HG03439 (cell line): Measurements from ENCODE around the gene TMED7.

Experiments
- ATAC-seq: cut with Tn5 transposase; IDR thresholded peaks from one replicate; pipeline ENCODE4 v1.9.1; 2021; ENCODE audit warnings: mild to moderate bottlenecking, moderate library complexity; ENCODE audit not compliant: unreplicated experiment

The TMED7 gene

DNA sequence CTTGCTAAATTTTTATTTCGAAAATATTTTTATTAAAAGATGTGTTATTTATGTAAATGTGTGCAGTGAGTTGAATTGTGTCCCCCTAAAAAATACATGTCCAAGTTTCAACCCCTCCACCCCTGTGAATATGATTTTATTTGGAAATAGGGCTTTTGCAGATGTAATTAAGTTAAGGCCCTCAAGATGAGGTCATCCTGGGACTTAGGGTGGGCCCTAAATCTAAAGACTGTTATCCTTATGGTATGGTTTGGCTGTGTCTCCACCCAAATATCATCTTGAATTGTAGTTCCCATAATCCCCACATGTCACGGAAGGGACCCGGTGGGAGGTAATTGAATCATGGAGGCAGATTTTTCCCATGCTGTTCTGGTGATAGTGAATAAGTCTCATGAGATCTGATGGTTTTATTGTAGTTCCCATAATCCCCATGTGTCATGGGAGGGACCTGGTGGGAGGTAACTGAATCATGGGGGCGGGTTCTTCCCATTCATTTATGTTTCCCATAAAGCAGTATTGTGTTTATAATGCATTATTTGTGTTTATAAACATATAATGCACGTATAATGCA, 1.5 kb upstream of the TMED7 start:
- ATAC-seq = no peak

- peak; percentile 26 for ATAC-seq
Observed at GRCh38 chr5:115626445-115626823, 598 bp upstream of the TMED7 start.

- ATAC-seq = no peak
Observed at GRCh38 chr5:115624994-115625393, 842 bp downstream of the TMED7 start.

GRCh38 chr5:115623658-115624057, 2.2 kb downstream of the TMED7 start:
- ATAC-seq = no peak

DNA sequence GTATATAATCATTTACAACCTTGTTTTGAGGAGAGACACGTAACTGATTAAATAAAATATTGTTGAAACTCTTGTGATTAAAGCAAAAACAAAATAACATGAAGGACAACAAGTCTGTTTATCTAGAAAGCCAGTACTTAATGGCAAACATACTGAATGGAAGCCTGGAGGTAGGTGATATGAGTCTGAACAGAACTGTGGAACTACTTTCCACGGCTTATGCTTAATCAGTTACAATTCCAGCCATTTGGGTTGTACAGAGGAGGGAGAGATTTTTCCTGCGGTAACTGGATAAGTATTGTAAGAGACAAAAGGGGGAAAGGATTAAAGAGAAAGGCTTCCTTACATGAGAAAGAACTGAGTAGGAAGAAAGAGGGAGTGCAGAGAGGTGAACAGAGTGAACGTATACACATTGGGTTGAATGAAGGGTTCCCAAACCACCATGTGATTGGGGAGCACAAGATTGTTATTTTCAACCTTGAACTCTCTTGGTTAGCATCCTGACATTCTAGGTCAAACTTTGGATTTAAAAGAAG, 4.4 kb downstream of the TMED7 start:
- ATAC-seq = no peak

- ATAC-seq = no peak
Observed at GRCh38 chr5:115616892-115617291, 8.9 kb downstream of the TMED7 start.

- no peak for ATAC-seq
Observed at GRCh38 chr5:115616472-115616871, 9.4 kb downstream of the TMED7 start.

DNA sequence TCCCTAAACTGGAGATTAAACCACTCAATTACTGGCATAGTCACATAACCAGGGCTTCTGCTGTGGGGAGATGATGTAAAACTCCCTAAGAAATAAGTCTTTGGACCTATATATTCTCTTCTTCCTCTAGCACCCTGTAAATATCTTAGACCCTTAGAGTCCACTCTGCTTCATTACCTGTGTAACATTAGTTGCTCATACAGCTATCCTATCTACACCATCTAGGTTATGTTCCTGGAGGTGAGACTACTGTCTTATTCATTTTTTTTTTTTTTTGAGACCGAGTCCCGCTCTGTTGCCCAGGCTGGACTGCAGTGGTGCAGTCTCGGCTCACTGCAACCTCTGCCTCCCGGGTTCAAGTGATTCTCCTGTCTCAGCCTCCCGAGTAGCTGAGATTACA, 14.0 kb downstream of the TMED7 start:
- ATAC-seq = no peak

- no peak for ATAC-seq
Observed at GRCh38 chr5:115607935-115608334, 17.9 kb downstream of the TMED7 start.

- ATAC-seq = no peak
Observed at GRCh38 chr5:115605436-115605835, 20.4 kb downstream of the TMED7 start.

DNA sequence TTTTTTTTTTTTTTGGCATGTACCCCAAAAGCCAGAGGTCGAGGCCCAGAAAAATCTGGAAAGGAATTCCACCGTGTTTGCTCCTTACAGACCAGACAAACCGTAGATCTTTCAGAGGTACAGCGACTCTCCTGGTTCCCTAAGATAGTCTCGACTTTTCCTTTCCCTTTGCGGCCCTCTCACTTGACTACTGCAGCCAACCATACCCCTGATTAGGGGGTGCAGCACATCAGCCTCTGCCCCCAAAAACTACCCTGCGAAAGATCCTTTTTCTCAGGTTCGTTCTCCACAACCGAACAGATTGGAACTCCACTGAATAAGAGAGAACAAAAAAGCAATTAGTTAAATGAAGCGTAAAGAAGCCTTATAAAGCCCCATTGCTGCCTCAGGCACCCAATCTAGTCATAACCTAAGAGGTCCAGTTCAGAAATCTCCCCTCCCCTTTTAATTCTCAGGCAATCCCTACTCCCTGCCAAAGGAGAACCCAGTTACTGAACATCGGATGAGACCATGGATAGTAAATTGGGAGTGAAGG, 23.2 kb downstream of the TMED7 start:
- ATAC-seq = peak; percentile 9

GRCh38 chr5:115601701-115602590, 23.9 kb downstream of the TMED7 start, which contains the start of gene TICAM2:
Gene TICAM2, minus strand, starts transcription at chr5:115602479. Its CDS starts 21,223 bp downstream, at chr5:115581256.
- ATAC-seq = peak; percentile 81

GRCh38 chr5:115600766-115601165, 25.1 kb downstream of the TMED7 start:
- no peak for ATAC-seq

GRCh38 chr5:115599924-115600323, 25.9 kb downstream of the TMED7 start:
- ATAC-seq = no peak

GRCh38 chr5:115599502-115599901, 26.3 kb downstream of the TMED7 start:
- no peak for ATAC-seq

DNA sequence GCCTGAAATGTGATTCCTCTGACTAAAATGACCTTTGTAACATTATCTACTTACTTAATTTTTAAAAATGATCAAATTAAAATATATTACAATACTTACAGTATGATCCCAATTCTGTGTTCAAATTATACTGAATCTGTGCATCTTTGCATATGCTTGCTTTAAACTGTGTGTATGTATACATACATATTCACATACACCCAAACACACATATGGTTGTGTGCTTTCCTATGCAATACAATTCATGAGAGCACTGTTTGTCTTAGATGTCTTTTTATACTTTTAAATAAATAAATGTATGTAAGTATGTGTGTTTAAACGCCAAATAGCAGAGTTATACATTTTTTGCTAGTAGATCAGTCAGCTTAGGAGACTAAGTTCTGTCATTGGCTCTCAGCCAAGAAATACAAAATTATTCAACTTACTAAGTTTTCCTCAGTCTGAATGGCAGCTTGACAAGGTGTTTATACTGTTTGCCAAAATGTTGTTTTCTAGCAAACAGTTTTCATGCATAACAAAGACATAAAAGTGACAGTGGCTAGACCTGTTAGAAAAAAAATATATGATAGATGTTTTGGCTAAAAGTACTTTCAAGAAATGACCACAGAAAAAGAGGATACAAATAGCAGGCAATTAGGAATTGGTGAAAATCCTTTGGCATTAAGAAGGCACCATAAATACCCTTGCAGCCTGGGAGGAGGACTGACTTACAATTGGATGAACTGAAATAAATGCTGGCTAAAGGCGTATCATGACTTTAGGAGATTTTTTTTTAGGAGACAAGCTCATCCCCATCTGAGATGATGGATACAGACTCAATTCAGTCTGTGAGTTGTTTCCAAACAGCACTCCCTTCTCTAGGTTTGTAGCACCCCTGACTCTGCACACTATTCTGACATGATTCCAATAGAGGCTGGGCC, 31.4 kb downstream of the TMED7 start:
- no peak for ATAC-seq

DNA sequence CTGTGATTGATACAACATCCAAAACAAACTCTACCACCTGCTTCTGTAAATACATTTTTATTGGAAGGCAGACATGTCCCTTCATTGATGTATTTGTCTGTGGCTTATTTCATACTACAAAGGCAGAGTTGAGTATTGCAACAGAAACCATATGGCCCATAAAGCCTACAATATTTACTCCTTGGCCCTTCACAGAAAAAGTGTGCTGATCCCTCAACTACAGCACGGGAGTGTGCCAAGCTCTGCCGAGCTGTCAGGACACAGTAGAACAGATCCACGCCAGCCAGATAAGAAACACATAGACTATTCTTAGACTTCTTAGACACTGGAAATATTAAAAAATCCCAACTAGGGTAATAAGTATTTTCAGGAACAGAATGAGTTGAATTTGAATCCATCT, 36.8 kb downstream of the TMED7 start:
- no peak for ATAC-seq

DNA sequence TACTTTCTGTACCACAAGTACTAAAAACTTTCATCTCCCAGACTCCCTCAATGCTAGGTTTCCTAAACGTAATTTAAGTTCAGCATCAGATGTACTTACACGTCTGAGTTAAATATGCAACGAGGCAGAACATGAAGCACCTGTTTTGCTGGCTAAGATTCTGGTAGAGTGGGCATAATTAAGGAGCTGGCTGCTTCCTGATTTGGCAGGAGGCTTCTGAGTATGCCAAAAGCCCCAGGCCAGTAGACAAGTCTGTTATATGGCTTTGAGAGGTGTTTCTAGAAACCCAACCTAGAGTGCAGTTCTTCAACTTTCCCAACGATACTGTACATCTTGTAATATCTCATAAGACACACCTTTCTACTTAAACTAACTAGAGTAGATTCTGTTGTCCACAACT, 37.2 kb downstream of the TMED7 start:
- no peak for ATAC-seq

- ATAC-seq = no peak
Observed at GRCh38 chr5:115586525-115587146, 39.2 kb downstream of the TMED7 start.

DNA sequence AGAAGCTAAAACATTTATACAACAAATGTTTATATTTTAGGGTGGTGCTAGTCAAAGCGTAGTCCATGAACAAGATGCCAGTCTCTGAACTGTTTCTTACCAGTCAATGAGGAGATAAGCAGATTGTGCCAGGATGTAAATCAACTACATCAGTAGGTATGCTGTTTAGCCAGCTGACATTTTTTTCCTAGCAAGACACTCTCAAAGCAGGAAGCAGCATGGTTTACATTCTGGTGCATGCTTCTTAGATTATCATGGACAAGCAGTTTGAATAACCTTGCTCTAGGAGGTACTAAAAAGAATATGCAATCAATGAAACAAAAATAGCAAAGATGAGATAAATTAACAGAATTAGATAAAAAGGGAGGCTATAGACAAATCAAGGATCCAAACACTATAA, 40.6 kb downstream of the TMED7 start:
- no peak for ATAC-seq
